Hematopoietic multipotent progenitor cell treated with erythropoietin and hydrocortisone succinate and interleukin-3 and kit ligand, for 17 days (in vitro differentiated cells): ENCODE results near the gene TTC8.

Source experiments
- DNase-seq: peaks from one replicate; pipeline ENCODE4 v3.0.0-alpha.2; 2015; ENCODE audit warnings: low spot score

TTC8 gene

DNA sequence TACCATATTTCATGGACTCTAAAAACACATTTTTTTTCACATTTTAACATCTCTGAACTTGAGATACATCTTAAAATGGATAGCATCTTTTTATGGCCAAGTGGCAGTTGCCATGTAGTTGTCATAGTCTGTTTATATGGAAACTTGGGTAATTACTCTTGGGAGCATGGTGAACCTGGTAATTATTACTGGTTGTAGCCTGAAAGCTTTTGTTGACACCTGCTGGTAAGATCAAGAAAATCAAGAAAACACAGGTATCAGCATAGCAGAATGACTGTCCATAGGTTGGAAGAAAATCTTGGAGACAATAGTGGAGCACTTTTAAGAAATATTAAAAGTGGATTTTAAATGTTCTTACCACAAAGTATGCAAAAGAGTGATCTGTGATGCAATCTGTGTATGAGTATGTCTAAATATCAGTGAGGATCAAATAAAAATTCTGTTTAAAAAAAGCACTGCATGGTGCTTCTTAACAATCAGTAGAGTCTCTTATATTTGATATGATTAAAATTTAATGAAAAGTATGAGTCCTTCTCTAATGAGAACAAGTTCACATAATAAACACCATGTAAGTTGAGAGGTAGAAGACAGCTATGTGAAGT is 44.2 kb downstream of the TTC8 start:
- peak; percentile 15 for DNase-seq

DNA sequence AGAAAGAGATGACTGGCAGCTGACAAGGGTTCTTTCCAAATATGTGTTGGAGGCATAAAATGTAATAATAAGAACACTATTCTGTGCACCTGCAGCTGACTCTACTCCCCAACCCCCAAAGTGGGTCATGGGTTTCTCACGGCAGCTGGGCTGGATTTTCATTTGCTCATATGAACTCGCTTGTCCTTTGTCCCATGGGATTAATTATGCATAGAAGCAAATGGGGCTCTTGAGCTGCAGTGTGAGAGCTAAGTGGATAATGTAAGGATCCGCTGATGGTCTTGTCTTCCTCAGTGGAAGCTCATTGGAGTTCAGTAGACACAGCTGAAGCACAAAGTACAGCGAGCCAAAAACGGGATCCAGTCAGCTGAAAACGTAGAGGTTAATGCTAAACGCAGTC is 46.3 kb downstream of the TTC8 start:
- no peak for DNase-seq

DNA sequence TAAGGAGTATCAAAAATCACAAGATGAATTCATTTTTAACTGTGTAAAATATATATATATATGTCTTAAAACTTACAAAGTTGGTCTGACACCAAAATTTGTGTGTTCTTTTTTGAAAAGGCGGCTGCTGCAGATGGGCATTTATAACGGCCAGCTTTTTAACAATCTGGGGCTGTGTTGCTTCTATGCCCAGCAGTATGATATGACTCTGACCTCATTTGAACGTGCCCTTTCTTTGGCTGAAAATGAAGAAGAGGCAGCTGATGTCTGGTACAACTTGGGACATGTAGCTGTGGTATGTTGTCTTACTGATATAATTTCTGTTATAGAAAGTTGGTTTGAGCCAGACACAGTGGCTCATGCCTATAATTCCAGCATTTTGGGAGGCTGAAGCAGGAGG is 47.0 kb downstream of the TTC8 start:
- no peak for DNase-seq

DNA sequence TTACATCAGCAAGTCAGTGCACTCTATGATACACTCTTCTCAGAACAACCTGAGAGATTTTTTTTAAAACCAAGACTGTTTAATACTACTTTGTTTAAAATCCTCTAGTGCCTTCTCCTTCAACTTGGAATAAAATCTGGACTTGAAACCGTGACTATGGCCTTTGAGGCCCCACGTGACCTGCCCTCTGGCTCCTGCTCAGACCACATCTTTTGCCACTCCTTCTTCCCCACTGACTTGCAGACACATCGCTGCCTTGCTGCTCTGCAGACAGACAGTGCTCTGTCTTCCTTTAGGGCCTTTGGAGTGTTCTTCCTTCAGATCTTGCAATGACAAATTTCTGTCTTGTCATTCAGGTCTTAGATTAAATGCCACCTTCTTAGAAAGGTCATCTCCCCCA is 48.5 kb downstream of the TTC8 start:
- no peak for DNase-seq

DNA sequence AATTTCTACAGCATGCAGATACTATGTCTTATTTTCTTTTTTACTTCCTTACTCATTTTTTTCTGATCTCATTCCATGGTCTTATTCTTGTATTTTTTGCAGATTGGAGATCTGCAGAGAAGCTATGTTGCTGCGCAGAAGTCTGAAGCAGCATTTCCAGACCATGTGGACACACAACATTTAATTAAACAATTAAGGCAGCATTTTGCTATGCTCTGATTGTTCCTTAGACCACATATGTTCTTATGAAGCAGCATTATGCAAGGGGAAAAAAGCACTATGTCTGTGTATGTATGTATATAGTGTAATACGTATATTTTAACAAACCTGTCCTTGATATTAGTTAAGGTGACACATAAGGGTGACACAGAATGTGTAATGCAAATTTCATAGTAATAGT is 52.7 kb downstream of the TTC8 start:
- no peak for DNase-seq

DNA sequence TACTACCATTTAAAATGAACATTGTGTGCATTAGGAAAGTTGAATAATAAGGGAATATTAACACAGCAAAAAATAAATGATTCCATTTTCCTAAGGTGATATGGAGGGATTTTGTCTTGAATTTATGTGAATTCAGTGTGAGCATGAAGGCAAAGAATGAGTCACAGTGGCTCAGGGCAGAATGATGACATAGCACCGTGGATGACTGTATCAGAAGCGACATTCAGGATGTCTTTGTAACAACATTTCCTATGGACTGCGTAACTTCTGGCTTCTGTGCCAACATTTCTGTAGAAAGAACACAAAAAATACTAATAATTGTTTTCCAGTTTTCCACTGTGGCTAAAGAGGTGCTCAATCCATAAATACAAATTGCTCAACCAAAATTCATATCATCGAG is 54.6 kb downstream of the TTC8 start:
- no peak for DNase-seq

DNA sequence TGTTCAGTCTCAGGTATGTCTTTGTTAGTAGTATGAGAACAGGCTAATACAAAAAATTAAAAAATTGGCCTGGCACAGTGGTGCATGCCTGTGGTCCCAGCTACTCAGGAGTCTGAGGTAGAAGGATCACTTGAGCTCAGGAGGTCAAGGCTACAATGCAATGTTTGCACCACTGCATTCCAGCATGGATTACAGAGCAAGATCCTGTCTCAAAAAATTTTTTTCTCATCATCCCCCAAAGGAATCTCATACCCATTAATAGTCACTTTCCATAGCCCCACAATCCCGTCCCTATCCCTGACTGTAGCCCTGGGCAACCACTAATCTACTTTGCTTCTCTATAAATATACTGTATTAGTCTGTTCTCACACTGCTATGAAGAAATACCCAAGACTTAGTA is 57.8 kb downstream of the TTC8 start:
- no peak for DNase-seq

DNA sequence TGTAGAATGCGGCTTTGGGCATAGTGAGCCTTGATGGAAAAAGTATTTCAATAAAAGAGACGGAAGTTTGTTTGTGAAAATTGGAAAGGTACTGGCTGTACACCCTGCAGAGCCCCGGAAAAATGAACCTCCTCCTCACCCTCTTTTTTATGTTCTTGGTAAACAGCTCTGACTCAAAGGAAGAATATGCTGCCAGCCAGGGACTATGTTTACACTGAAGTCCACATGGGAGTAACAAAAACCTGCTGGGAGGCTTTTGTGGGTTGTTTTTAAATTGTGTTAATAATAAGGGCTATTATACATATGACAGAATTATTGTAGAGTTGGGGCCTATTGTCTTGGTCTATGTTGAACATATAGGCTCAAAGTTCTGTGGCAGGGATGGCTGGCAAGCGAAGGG is 70.7 kb downstream of the TTC8 start:
- DNase-seq, result no peak

DNA sequence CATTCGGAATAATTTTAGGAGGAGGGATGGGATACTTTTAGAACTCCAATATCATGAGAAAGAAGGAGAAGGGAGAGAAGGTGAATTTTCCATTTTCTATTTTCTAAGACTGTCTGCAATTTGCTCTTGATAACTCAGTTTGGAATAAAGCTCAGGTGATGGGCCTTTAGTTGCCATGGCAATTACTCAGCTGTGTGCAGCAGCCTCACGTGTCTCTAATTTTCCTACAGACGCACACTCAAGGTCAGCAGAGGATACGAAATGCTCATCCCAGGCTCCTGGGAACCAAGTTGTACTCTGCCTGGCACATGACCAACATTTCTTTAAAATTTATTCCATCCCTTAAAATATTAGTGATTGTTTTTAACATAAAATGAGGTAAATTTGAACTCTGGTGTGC is 76.7 kb downstream of the TTC8 start:
- no peak for DNase-seq

DNA sequence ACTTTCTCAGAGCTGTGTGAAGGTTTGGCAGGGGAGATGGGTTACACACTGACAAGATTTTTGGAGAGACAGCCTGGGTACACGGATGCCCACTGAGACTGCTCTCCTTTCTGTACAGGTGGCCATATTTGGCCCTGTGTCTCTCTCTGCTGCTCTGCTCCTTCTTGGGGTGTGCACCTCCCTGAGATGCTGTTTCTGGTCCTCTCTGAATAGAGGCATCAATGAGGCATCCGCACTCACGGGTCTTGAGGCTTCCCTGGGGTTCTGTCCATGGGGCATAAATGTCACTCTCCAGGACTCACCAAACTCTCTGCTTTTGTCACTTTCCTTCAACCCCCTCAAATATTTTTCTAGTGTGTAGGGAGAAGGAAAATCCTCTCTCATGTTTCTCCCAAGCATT is 77.5 kb downstream of the TTC8 start:
- no peak for DNase-seq

DNA sequence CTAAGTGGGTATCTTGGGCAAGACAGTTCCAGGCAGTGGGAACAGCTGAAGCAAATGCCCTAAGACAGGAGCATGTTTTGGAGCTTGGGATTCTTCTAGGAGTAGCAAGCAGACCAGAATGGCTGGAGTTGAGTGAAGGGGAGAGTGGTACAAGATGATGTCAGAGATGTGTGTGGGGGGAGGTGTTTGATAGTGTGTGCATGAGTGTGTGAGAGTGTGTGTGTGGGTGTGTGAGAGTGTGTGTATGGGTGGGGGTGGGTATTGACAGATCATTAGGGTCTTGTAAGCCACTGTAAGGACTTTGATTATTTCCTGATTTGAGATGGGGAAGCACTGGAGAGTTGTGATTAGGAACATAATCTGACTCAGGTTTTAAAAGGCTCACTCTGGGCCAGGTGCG is 78.4 kb downstream of the TTC8 start:
- DNase-seq, result no peak

DNA sequence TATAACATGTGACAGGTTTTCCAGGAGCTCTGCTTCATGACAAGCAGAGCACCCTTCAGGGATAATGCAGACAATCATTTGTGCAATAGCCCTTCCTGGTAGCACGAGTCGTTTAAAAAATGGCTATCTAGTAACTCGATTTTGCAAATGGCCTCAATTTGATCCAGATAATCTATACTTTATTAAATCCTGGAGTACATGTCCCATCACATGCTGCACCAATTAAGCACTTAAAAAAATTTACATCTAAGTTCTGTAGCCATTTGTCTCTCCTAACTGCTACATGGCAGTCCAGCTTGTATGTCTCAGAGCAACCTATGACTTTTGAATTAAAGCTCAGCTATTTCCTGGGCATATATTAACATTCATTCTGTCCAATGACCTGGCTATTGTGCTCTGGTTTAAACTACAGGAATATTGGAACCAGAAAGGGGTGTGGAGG is 79.8 kb downstream of the TTC8 start:
- no peak for DNase-seq

DNA sequence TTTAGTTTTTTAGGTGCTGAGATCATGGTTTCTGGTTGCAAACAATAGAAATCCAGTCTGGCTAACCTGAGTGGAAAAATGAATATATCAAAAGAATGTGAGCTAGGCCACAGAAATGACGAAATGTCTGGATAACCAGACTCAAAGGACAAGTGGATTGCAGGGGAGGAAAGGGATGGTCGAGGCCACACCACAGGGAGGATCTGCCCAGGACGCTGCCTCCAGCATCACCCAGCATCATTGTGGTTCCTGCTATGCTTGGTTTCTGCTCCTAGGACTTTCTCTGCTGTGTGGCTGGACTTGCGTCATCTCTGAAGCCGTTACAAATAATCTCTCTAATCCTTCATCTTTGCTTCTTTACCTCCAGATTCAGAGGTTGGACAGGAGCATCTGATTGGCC is 80.4 kb downstream of the TTC8 start:
- no peak for DNase-seq

DNA sequence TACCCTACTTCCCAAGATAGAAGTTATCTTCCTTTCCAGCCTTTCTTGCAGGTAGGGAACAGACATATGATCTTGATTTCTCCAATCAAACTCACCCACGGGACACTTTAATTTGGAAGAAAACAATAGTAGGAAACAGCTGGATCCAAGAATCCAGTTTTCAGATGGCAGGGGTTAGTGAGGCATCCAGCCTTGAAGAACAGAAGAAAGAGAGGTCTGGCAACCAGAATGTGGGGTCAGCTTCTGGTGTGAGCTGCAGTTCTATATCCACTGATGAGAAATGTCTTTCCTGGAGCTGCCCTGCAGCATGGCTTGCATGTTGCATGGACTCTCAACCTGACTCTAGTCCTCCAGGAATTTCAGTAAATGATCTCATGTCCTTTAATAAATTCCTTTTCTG is 83.8 kb downstream of the TTC8 start:
- no peak for DNase-seq

DNA sequence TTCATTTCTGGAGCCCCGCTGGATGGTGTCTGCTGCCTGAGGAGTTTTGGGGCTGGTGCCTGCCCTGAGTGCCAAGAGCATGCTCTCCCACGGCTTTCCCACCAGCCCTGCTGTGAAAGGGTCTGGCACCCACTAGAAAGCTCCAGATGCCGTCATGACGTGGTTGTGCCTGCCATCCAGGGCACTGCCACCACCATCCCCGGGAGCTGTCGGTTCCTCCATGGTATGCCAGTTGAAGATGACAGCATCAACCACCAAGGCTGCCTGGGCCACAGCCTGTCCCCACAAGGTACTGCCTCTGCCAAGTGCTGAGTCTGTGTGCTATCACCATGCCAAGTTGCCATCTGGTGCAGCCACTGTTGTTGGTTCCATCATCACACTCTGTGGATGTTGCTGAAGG is 85.9 kb downstream of the TTC8 start:
- no peak for DNase-seq

DNA sequence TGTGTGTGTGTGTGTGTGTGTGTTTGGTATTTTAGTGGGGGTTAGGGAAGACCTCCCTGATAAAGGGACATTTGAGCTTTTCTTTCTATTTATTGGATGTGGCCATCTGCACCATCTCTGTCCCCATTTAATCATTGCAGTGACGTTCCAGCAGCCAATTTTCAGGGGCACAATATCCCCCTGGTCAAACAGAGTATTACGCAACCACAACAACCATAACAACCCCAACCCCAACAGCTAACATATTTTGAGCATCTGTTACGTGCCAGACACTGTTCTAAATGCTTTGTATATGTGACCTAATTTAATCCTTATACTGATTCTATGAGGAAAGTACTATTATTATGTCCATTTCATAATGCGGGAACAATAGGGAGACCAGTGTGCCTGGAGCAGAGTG is 87.4 kb downstream of the TTC8 start:
- DNase-seq, result no peak

DNA sequence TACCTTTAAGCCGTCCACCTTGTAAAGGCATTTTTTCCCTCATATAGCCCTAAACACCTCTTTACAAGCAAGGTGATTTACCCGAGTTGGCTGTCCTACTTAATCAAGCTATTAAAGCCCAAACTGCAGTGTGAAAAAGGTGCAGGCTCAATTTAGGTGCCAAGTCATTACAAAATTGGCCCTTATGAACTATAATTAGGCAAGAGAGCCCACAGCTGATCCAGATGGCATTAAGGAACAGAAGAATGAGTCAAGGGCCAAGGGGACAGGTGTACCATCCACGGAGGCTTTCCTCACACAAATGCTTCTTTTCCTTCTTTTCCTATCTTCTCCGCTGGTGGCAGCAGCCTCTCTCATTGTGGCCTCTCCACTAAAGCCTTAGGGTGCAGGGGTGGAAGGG is 90.5 kb downstream of the TTC8 start:
- no peak for DNase-seq

DNA sequence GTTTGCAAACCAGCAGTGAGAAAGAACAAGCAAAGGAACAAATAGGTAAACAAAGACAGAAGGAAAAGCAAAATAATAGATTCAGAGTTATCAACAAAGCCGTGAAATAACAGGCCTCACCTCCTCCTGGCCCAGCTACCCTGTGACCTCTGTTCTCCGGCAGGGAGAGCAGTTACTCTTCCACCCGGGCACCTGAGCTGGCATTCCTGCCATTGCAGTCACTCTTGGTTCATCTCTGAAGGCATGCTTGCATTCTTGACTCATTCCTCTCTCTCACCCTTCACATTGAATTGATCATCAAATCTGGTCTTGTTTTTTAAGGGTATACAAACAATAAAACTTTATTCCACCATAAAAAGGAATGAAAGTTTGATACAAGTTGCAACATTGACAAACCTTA is 95.1 kb downstream of the TTC8 start:
- DNase-seq, result no peak
